ENCODE results near the gene OTUD7B. TPM values are rescaled to one million over a fixed set of nuclear protein-coding genes. Genes with fewer than 3 reads are reported as not detected.

Gene OTUD7B
- total and polyA plus RNA-seq, 2 experiments from 2014 or later = 3.6 to 17.8 TPM

GRCh38 chr1:149997585-149998262 lies 12.8 kb downstream of the OTUD7B start:
- H3K9me3 ChIP-seq (ENCODE audit: low read depth) = no peaks in the 10 kb centered on the region
- no peak for TF ChIP-seq EZH2 (IDR thresholded peaks at IDR 0.05; ENCODE audit: borderline replicate concordance)
- TF ChIP-seq CTCF (IDR thresholded peaks at IDR 0.05; ENCODE audit: poor library complexity) = no peak
- TF ChIP-seq EZH2phosphoT487 (IDR thresholded peaks at IDR 0.05; ENCODE audit: low read depth, severe bottlenecking, unreplicated experiment) = no peak
- no peaks in the 10 kb centered on the region for H3K9me2 ChIP-seq (replicated peaks; ENCODE audit: insufficient read depth)
- peaks cover 50% of the 10 kb centered on the region for H4K20me1 ChIP-seq (ENCODE audit: insufficient read depth, poor library complexity, severe bottlenecking)
- H3K4me1 ChIP-seq (ENCODE audit: insufficient read depth) = peaks cover 13% of the 10 kb centered on the region
- H3K27me3 ChIP-seq = no peaks in the 10 kb centered on the region
- no peak for DNase-seq (ENCODE audit: low spot score)
- no peak overlapping the region for H3K4me3 ChIP-seq
- H3K4me2 ChIP-seq = no peak overlapping the region
- H3K79me2 ChIP-seq = peaks cover 99% of the 10 kb centered on the region
- H2AFZ ChIP-seq = no peak overlapping the region
- H3K36me3 ChIP-seq (replicated peaks; ENCODE audit: insufficient read depth, low read depth) = no peaks in the 10 kb centered on the region
- 90% methylated on average over 6 of the region's 6 CpGs for WGBS (ENCODE audit: low lambda C conversion rate, missing lambda C conversion rate)
- no peak overlapping the region for H3K27ac ChIP-seq

GRCh38 chr1:149995927-149996326 lies 14.6 kb downstream of the OTUD7B start:
- Histone ChIP-seq H3K79me2 (peaks cover 98% of the 10 kb centered on the region), H4K20me1 (ENCODE audit: insufficient read depth, poor library complexity, severe bottlenecking) (peaks cover 46% of the 10 kb centered on the region), H3K9me2 (replicated peaks; ENCODE audit: insufficient read depth) (no peaks in the 10 kb centered on the region), H3K4me3 (no peak overlapping the region), H3K4me1 (ENCODE audit: insufficient read depth) (peaks cover 13% of the 10 kb centered on the region), H3K27ac (no peak overlapping the region), H3K4me2 (no peak overlapping the region), H3K27me3 (no peaks in the 10 kb centered on the region), H3K9me3 (ENCODE audit: low read depth) (no peaks in the 10 kb centered on the region), H2AFZ (no peak overlapping the region), H3K36me3 (replicated peaks; ENCODE audit: insufficient read depth, low read depth) (no peaks in the 10 kb centered on the region)
- no peak for DNase-seq (ENCODE audit: low spot score)
- 49% methylated on average over 2 of the region's 2 CpGs for WGBS (ENCODE audit: low lambda C conversion rate, missing lambda C conversion rate)
- TF ChIP-seq EZH2 (IDR thresholded peaks at IDR 0.05; ENCODE audit: borderline replicate concordance) (no peak), EZH2phosphoT487 (IDR thresholded peaks at IDR 0.05; ENCODE audit: low read depth, severe bottlenecking, unreplicated experiment) (no peak), CTCF (IDR thresholded peaks at IDR 0.05; ENCODE audit: poor library complexity) (no peak)

- Histone ChIP-seq H3K4me1 (ENCODE audit: insufficient read depth) (peaks cover 13% of the 10 kb centered on the region), H3K9me2 (replicated peaks; ENCODE audit: insufficient read depth) (no peaks in the 10 kb centered on the region), H3K27me3 (no peaks in the 10 kb centered on the region), H3K36me3 (replicated peaks; ENCODE audit: insufficient read depth, low read depth) (no peaks in the 10 kb centered on the region), H3K27ac (no peak overlapping the region), H3K4me3 (no peak overlapping the region), H2AFZ (no peak overlapping the region), H3K4me2 (no peak overlapping the region), H3K9me3 (ENCODE audit: low read depth) (no peaks in the 10 kb centered on the region), H3K79me2 (peaks cover 98% of the 10 kb centered on the region), H4K20me1 (ENCODE audit: insufficient read depth, poor library complexity, severe bottlenecking) (peaks cover 36% of the 10 kb centered on the region)
- no peak for TF ChIP-seq EZH2 (IDR thresholded peaks at IDR 0.05; ENCODE audit: borderline replicate concordance)
- no peak for TF ChIP-seq EZH2phosphoT487 (IDR thresholded peaks at IDR 0.05; ENCODE audit: low read depth, severe bottlenecking, unreplicated experiment)
- TF ChIP-seq CTCF (IDR thresholded peaks at IDR 0.05; ENCODE audit: poor library complexity) = no peak
- no peak for DNase-seq (ENCODE audit: low spot score)
Measured at GRCh38 chr1:149993764-149994163, 16.8 kb downstream of the OTUD7B start.
